Measurements from ENCODE around the gene SST.

Gene SST

DNA sequence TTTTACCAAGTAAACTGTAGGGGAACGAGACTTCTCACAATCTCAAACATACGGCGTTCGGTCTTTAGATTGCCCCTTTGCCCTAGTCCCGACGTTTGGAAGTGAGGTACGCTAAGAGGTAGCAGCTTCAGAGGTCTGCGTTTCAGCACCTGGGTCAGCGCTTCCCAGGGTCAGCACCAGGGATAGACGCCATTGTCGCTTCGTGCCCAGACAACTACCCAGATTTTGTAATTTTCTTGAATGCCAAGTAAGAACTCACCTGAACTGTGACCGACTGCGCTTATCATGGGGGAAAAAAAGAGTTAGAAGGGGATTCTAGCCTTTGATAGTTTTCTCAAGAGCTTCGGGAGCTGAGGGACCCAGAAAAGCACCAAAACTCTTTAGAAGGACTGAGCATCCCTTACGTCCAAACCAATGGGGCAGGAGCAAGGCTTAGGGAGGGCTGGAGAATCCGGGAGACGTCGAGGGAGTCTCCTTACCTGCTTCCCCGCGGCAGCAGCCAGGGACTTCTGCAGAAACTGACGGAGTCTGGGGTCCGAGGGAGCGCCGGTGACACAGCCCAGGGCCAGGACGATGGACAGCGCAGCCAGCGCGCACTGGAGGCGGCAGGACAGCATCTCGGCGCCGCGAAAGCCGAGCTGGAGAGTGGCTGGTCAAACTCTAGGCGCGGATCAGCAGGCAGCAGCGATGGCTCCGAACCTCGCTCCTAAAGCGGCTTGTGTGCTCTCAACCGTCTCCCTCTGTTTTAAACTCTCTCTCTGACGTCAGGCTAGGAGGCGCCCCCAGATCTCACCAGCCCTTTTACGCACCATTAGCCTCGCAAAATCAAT, at the start of gene SST:
Gene SST (minus strand): TSS at position 720 of the 830 bp plus-strand sequence. CDS start 103 bp downstream, at position 617.
- peak; percentile 7 for DNase-seq

DNA sequence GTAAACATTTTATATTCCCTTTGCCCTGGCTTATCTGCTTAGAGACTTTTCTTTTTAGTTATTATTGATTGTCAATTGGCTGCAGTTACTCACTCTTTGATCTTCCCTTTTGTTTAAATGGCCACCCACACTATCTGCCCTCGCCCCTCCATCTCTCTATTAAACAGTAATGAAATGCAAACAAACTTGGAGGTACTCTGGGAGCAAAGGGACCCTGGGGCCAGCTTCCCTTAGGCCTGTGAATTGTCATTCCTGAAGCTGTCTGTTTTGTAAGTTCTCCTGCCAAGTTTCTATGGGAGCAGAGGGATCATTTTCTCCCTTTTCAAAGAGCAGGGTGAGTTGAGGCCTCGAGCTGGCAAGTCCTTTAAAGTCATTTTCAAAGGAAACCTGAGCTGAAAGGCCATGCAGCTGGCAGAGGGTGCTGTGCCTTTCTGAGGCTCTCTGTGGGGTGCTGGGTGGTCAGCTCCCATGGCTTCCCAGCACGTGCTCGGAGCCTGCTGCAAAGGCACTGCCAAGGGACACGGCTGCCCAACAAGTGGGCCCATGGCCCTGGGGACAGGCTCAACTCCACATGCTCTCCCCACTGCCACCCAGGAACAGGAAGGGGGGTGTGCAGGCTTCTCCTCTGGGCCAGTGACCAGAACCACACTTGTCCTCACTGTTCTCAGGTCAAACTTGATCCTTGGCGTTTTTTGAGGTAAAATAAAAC, 49.6 kb upstream of the SST start:
- DNase-seq: no peak

DNA sequence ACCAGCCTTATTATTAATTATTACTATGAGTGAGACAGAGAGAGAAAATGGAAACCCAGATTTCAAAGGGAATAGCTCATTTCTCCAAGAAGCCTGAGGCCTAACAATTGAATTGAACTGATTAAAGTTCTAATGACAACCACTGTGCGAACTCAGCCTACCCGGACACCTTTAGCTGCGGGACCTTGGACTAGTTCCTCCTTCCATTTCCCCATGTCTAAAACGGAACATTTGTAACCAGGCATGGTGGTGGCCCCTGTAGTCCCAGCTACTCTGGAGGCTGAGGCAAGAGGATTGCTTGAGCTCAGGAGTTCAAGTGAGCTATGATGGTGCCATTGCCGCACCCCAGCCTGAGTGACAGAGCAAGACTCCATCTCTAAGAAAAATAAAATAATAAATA, 48.6 kb upstream of the SST start:
- DNase-seq: no peak

DNA sequence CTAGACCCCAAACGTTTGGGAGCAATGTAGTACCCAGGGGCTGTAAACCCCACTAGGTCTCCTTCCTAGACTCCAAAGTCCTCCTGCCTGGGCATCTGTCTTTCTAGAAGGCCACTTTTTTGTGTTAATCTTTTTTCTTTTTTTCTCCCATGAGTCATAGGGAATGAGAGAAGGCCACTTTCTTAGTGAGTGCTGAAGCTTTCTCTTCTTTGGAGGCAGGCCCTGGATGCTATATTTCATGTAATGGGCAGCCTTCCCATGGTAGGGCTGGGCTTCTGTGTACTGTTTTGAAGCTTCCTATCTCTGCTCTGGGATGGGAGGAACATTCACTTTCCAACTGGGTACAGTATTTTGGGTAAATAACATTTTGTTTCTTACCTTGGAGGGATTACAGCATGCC, 47.4 kb upstream of the SST start:
- DNase-seq: no peak

DNA sequence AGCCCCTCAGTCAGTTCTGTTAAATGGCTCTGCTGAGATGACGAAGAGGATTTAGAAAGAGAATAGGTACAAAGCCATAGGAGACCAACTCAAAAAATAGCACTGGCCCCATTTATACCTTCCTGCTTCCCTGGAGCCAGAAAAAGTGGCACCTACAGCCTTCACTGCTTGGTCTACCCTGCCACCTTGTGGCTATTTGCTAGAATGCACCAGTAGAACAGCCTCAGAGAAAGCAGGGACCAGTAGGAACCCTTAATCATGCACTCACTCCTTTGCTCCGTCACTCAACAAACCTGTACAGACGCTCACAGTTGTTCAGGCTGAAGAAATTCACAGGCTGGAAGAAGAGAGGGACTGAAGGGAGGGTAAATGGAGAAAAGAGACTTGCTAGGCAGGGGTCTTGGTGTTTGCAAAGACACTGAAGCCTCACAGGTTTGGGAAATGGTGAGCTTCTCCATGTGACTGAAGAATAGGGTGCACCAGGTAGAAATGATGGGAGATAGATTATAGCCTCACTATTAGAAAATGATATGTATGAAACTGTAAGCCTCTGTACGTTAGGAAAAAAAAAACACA, 44.3 kb upstream of the SST start:
- peak; percentile 26 for DNase-seq

DNA sequence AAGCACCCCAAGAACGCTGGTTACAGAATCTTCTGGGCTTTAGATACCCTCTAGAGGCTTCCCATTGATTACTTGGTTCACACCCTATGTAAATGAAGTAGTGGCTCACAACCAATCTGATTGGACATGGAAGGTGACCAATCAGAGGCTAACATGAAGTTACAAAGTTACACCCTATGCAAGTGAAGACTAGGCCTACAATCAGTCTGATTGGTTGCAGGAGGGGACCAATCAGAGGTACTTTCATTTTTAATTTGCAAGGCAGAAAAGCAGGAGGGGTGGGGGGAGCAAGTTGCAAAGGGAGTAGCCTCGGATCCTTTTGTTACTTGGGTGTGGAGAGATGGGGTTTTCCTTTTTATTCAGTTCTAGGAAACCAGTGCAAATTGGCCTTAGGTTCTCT, 43.3 kb upstream of the SST start:
- DNase-seq: no peak

DNA sequence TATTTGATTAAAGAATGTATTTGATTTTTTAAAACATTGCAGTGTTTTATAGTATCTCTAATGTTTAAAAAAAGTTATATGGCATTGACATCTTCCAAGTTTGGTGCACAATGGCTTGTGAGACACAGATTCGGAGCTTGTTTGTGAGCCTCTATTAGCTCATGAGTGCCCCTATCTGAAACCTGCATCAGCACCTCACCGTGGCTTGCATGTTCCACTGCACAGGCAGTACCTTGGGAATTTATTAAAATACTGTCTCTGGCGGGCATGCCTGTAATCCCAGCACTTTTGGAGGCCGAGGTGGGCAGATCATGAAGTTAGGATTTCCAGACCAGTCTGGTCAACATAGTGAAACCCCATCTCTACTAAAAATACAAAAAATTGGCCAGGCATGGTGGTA, 39.0 kb upstream of the SST start:
- DNase-seq: no peak

DNA sequence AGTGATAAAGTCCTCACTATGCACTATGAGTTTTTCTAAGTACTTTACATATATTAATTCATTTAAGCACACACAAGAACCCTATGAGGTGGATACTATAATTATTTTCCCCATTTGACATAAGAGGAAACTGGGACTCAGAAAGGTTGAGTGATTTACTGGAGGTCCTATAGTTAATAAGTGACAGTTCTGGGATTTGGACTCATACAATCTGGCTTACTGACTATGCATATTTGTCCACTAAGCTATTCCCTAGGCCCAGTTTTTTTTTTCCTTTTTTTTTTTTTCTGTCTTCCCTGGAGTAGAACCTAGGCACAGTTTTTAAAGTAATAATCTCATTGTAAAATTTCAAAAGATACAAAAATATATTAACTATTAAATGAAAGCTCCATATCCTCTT, 38.5 kb upstream of the SST start:
- no peak for DNase-seq

DNA sequence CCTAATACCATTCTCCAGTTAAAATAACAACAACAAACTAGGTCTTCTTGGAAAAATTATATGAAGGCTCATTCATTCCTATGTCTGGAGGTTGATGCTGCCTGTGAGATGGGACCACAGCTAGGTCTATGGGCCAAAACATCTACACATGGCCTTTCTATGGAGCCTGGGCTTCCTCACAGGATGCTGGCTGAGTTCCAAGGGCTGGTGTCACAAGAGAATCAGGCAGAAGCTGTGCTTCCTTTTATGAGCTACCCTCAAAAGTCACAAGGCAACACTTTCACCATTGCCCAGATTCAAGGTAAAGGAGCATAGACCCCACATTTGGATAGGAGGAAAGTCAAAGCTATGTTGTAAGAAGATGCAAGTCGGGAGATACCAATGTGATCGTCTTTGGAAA, 36.8 kb upstream of the SST start:
- no peak for DNase-seq

DNA sequence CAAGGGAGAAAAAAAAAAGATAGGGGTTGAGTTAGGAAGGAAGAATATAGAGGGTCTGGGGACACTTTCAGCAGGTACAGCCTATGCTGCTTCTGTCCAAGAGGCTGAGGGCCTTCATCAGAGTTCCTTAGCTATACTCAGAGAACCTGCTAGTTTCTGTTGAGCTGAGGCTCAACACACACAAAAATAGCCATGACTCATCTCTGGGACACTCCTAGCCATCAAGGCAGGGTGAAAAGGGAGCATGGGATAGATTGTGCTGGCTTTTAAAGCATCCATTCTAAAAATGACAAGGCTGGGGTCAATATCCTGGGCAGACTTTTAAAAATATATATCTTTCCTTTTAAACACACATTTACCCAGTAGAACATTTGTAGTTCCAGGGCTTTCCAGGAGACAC, 35.0 kb upstream of the SST start:
- no peak for DNase-seq

DNA sequence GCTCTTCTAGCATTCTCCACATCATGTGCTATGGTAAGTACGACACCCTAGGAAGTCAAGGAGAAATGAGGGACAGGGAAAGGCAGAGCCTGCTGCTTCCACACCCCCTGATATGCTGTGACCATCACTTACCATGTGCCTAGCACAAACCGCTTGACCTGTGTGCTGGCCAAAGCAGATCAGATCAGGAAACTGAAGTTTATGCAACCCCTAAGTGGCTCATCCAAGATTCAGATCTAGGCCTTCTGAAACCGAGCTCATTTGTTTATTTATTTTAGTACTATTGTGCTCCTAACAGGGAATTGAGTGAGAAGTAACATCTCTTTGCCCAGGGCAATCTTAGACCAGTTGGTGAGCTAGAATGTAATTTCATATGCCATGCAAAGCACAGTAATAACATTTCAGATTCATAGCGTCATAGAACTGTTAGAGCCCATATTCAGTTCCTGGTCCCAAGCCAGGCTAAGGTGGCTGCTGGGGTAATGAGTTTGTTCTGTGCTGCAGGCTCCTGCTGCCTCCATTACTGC, 32.4 kb upstream of the SST start, which contains the start of gene RTP2:
Gene RTP2 (minus strand): TSS at position 51 of the 527 bp plus-strand sequence. CDS start 429 bp downstream, outside the sequence.
- no peak for DNase-seq

DNA sequence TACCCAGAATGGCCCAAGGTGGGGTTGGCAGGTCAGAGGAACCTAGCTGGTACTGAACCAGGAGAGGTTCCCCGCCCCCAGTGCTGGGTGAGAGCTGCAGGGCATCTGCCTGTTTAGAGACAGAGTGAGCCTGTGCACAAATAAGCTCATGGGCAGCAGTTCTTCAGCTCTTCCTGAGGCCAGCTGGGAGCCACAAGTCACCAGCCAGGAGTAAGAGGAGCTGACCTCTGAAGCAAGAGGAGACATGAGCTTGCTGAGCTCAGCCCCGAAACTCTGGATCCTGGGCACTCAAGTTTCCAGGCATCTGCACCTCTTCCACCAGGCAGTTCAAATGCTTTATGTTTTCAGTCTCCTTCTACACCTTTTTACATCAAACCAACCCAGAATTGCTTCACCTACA, 30.1 kb upstream of the SST start:
- no peak for DNase-seq

DNA sequence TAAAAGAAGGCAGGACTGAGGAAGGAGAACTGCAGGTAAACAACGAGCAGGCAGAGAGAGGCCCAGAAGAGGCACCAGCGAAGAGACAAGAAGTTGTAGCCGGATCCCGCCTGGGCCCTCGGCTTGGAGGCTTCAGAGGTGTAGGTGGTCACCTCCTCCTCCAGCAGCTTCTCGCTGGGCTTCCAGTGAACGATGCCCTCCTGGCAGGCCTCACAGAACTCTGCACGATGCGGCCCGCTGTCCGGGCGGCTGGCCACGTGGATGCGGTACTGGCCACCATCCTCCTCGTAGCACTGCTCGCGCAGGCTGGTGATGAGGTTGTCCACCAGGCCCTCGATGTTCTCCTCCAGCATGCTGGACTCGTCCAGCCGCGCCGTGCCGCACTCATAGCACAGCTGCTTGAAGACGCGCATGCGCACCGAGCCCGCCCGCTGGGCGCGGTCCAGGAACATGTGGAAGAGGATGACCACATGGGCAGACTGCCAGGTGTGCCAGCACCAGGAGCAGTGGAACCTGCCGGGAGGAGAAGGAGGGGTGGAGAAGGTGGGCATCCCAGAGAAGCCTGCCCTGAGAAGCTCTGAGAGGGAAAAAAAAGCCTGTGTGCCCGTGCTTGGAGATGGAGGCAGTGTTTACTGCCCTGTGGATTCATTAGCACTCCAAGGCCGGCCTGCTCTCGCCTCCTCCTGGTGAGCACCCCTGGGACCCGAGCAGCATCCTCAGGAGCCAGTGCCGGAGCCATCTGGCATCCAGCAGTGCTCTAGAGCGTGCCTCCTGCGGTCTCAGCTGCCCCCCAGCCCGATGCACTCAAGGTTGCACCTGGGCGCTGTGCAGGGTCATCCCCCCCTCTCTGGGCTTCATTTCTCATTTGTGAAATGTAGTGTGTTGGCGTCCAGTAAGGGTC, 28.6 kb upstream of the SST start:
- no peak for DNase-seq

DNA sequence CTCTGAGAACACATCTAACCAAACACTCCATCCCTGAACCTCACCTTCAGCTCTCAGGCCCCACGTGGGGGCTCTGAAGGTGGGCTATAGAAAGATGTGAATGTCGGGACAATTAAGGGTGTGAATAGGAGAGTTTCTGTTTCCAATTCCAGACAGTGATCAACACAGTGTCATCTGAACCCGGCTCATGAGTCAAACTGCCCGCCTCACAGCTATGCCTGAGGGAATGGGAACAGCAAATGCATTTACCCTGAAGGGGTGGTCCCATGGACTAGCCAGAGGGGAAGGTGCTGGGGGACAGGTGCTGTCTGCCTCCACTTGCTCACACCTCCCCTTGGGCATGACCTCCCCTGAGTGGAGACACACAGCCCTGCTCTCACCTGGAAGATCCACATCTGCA, 25.8 kb upstream of the SST start:
- no peak for DNase-seq

DNA sequence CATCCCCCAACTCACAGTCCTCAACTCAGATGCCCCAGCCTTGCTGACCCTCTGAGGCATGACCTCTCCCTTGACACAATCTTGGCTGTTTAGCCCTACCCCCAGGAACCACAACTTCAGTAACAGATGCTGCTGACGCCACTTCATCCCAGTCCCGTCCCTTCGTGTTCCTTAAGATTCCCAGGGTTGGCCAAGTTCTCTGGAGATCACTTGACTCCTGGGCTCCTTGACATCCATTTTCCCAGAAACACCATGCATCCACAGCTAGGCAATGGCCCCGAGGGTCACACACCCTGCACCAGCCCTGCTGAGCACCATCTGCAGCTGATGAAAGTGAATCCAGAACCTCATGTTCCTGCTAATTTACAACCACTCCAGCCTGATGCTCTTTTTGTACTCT, 25.3 kb upstream of the SST start:
- no peak for DNase-seq

DNA sequence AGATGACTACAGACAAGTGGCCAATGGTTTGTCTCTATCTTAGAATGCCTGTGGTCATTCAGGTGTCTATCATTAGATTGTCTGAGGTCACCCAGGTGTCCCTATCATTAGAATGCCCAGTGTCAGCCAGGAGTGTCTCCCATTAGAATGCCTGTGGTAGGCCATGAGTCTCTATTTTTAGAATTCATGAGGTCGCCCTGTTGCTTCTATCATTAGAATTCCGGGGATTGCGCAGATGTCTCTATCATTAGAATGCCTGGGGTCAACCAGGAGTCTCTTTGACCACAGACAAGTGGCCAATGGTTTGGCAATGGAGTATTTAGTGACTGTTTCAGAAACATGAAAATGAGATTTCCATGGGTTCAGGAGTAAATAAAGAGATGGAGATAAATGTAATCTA, 24.6 kb upstream of the SST start:
- no peak for DNase-seq

DNA sequence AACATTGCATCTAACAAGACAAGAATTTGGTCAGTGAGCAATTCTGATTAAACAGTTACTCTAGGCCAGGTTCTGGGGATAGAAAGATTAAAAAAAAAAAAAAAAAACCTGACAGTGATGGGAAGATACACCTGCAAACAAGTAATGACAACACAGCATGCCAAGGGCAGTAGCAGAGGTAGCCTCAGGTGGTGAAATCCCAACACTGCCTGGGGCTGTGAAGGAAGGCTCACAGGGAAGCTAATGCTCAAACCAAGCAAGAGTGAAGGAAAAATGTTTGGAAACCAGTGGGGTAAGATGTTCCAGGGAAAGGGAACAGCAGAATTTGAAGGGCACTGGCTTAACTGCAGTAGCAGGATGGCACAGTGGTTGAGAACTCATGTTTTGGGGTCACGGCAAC, 23.2 kb upstream of the SST start:
- DNase-seq: no peak

DNA sequence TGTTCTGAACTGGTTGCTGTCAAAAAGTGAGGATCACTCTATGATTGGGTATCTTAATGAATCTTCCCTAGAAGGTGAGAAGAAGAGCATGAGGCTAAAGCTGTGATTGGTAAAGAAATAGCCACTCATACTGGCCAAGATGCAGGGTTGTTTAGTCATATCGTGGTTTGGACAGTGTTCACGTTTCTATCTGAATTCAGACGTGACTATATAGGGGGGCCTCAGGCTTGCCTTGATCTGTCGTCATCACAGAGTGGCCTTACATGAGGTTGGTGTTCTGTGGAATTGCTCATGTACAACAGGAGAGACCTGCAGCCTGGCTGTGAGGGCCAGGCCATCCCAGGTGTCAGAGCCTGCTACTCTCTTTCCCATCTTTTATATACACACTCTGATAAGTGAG, 19.8 kb upstream of the SST start:
- no peak for DNase-seq

DNA sequence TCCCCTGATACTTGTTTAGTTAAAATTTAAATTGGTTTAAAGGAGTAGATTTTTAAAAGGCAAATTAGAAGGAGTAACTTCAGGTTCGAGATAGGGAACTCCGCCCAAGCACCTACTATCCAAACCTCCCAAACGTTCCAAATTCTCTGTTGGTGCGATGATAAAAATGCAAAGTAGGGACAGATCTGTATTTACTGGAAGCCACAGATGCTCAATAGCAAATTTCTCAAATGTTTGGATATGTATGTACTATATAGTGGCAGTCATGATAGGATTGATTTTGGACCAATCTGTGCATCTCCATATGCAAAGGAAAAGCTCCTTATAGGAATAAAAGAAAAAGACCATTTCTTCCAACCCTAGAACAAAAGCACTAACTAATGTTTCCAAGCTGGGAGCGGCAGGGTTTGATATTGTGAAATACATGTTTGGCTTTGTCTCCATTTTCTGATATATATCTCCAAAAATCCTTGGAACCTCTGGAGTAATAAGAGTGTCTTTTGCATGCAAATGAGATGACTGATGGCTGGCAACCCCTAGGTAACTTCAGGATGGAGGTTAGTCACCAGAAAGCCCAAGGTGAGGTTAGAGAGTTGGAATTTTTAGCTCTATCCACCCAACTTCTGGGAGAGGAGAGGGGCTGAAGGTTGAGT, 16.6 kb upstream of the SST start:
- DNase-seq: no peak

DNA sequence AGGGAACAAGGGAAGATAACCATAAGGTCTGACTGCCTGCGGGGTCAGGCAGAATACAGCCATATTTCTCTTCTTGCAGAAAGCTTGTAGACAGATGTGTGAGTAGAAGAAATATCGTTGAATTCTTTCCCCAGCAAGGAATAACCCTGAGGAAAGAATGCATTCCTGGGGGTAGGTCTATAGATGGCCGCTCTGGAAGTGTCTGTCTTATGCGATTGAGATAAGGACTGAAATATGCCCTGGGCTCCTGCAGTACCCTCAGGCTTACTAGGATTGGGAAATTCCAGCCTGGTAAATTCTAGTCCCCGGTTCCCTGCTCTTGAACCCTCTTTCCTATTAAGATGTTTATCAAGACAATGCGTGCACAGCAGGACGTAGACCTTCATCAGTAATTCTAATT, 15.8 kb upstream of the SST start:
- no peak for DNase-seq

DNA sequence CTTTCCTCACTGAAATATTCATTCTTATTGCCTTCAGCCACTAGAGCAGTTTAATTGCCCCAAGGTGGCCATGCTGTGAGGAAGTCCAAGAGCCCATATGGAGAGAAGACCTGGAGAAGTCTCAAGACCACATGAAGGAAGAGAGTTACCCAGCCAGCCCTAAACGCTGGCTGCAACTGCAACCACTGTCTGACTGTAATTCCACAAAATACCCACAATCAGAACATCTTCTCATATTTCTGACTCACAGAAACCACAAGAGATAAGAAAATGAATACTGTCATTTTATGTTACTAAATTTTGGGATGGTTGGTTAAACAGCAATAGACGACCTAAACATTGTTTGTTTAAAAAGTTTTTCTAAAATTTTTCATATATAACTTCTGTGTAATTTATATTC, 14.7 kb upstream of the SST start:
- no peak for DNase-seq

DNA sequence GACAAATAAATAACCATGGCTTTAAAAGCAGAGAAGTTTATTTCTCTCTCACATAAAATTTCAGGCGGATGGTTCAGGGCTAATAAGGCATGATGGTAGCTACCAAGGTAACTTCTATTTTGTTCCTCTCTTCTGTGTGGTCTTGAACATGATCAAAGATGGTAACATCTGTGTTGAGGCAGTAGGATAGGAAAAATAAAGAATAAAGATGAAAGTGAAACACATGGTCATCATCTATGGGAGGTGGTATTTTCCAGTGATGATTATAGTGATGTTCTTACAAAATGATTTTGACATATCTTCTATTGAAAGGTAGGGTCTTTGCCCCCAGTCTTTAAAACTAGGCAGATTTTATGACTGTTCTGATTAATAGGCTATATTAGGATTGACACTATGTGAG, 14.2 kb upstream of the SST start:
- no peak for DNase-seq
